ENCODE data around the gene IRAK4. TPM values are rescaled to one million over a fixed set of nuclear protein-coding genes. Genes with fewer than 3 reads are reported as not detected.
A peak's percentile ranks its signal among the peaks of the same experiment; 100 is the strongest.

IRAK4 gene
- total RNA-seq, 4 donors from 2014 or later = 2.5 to 10.0 (median 2.9) TPM

DNA sequence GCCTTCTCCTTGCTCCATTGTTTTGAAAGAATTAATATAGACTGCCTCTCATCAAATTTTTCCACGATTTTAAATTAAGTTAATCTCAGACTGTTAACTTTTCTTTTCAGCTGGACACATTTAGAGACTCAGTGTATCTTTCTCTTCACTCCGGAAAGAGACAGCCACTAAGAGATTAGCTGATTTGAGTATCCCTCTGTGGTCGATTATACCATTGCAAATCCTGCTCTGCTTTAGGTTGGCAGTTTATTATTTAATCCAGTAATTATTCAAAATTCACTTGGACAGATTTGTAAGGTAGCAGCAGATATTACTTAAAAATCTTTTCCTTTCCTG is 48.0 kb downstream of the IRAK4 start:
- TF ChIP-seq, protein P1, sequence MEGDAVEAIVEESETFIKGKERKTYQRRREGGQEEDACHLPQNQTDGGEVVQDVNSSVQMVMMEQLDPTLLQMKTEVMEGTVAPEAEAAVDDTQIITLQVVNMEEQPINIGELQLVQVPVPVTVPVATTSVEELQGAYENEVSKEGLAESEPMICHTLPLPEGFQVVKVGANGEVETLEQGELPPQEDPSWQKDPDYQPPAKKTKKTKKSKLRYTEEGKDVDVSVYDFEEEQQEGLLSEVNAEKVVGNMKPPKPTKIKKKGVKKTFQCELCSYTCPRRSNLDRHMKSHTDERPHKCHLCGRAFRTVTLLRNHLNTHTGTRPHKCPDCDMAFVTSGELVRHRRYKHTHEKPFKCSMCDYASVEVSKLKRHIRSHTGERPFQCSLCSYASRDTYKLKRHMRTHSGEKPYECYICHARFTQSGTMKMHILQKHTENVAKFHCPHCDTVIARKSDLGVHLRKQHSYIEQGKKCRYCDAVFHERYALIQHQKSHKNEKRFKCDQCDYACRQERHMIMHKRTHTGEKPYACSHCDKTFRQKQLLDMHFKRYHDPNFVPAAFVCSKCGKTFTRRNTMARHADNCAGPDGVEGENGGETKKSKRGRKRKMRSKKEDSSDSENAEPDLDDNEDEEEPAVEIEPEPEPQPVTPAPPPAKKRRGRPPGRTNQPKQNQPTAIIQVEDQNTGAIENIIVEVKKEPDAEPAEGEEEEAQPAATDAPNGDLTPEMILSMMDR (IDR thresholded peaks at IDR 0.05 in 4 of 5, conservative IDR thresholded peaks at IDR 0.05 in 1 of 5) = no peak
- no peak for TF ChIP-seq POLR2A (IDR thresholded peaks at IDR 0.05)
- intact Hi-C loops (cut with DNase I; ENCODE audit: low total_unique reads) = loop anchor here (1.0 to 5.0 kb wide), 4 partner anchors 30 to 1569 kb away; partner anchors contain the start of genes IRAK4, PUS7L, TMEM117 and YAF2
- peak overlapping the region; percentile 80 to 92 (median 86) for H3K4me3 ChIP-seq
- H3K4me1 ChIP-seq = peaks cover 21 to 27% of the 10 kb centered on the region in 2 donors
- H3K27me3 ChIP-seq = no peaks in the 10 kb centered on the region
- no peak for DNase-seq
- peak overlapping the region; percentile 87 to 96 (median 94) for H3K27ac ChIP-seq
- no peaks in the 10 kb centered on the region for H3K9me3 ChIP-seq
- in situ Hi-C loops (cut with MboI; ENCODE audit: low sequenced_read_pairs in 4 of 4) = loop anchor here in 1 of 4 donors (10.0 kb wide), 1 partner anchor 78 kb away; no protein-coding TSS in a partner anchor
- peaks cover 0 to 2% of the 10 kb centered on the region in 2 donors for H3K36me3 ChIP-seq
- ATAC-seq = no peak

DNA sequence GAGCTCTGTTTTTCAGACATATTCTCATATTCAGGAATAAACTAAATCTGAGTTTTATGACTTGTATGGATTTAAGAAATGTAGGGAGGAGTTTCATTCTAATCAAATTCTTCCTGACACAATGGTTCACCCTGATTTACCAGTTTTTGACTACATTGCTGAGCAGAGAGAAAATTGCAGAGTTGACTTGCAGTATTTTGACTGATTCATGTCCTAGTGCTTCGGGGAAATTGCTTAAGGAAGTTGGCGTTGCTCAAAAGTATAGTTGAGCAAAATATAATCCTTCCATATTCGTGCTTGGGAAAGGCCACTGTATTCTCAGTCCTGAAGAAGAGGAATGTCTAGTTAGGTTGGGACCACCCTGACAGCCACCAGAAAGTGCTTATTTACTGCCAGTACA is 48.6 kb downstream of the IRAK4 start:
- no peak overlapping the region for H3K4me3 ChIP-seq
- TF ChIP-seq, protein P1 (IDR thresholded peaks at IDR 0.05 in 4 of 5, conservative IDR thresholded peaks at IDR 0.05 in 1 of 5) = no peak
- no peak for TF ChIP-seq POLR2A (IDR thresholded peaks at IDR 0.05)
- in situ Hi-C loops (cut with MboI; ENCODE audit: low sequenced_read_pairs in 4 of 4) = loop anchor here in 1 of 4 donors (10.0 kb wide), 1 partner anchor 77 kb away; no protein-coding TSS in a partner anchor
- no peaks in the 10 kb centered on the region for H3K9me3 ChIP-seq
- H3K4me1 ChIP-seq = peaks cover 21 to 27% of the 10 kb centered on the region in 2 donors
- DNase-seq (no peak), ATAC-seq (no peak)
- intact Hi-C loops (cut with DNase I; ENCODE audit: low total_unique reads) = loop anchor here (5.0 kb wide), 1 partner anchor 1570 kb away; the partner anchor contains the start of gene YAF2
- H3K36me3 ChIP-seq = no peaks in the 10 kb centered on the region
- peak overlapping the region in 2 of 4 donors; percentile 93 to 94 for H3K27ac ChIP-seq
- no peaks in the 10 kb centered on the region for H3K27me3 ChIP-seq

DNA sequence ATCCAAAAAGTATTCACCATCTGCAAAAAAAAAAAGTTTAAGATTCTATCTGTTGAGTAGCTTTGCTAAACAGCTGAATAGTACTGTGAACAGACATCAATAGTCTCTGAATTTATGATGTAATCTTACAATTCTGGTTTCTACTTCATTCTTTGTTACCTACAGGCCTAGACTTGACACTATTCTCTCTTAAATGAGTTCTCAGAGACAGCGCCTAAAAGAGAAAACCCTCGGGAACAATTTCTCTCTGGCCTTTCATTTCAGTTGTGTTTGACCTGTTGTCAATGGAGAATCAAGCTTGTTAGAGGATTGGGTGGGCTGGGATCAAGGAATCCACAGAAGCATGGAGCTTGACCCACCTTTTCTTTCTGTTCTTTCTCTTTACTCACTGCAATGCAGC is 53.3 kb downstream of the IRAK4 start:
- H3K27me3 ChIP-seq = no peaks in the 10 kb centered on the region
- H3K36me3 ChIP-seq = no peaks in the 10 kb centered on the region
- in situ Hi-C loops (cut with MboI; ENCODE audit: low sequenced_read_pairs in 4 of 4) = no loop called here
- intact Hi-C loops (cut with DNase I; ENCODE audit: low total_unique reads) = no loop called here
- TF ChIP-seq, protein P1 (IDR thresholded peaks at IDR 0.05 in 4 of 5, conservative IDR thresholded peaks at IDR 0.05 in 1 of 5) = no peak
- TF ChIP-seq POLR2A (IDR thresholded peaks at IDR 0.05) = no peak
- no peak overlapping the region for H3K27ac ChIP-seq
- ATAC-seq (no peak), DNase-seq (no peak)
- H3K9me3 ChIP-seq = no peaks in the 10 kb centered on the region
- no peak overlapping the region for H3K4me3 ChIP-seq
- H3K4me1 ChIP-seq = peaks cover under 1% of the 10 kb centered on the region in 2 donors

DNA sequence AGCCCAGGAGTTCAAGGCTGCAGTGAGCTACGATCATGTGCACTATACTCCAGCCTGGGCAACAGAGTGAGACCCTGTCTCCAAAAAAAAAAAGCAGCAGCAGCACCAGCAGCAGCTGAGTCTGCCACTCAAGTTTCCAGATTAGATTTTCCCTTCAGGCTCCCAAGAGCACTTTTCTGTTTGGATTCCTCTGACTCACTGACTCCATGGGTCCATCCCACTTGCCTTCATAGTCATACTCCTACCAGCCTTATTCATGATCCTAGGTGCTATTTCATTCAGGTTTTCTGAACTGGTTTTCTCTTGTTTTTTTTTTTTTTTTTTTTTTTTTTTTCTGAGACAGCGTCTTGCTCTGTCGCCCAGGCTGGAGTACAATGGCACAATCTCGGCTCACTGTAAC is 54.2 kb downstream of the IRAK4 start:
- no peaks in the 10 kb centered on the region for H3K9me3 ChIP-seq
- H3K4me1 ChIP-seq = no peaks in the 10 kb centered on the region
- H3K27me3 ChIP-seq = no peaks in the 10 kb centered on the region
- in situ Hi-C loops (cut with MboI; ENCODE audit: low sequenced_read_pairs in 4 of 4) = no loop called here
- H3K27ac ChIP-seq = no peak overlapping the region
- intact Hi-C loops (cut with DNase I; ENCODE audit: low total_unique reads) = no loop called here
- no peak for TF ChIP-seq POLR2A (IDR thresholded peaks at IDR 0.05)
- TF ChIP-seq, protein P1 (IDR thresholded peaks at IDR 0.05 in 4 of 5, conservative IDR thresholded peaks at IDR 0.05 in 1 of 5) = no peak
- DNase-seq (no peak), ATAC-seq (no peak)
- H3K4me3 ChIP-seq = no peak overlapping the region
- no peaks in the 10 kb centered on the region for H3K36me3 ChIP-seq

DNA sequence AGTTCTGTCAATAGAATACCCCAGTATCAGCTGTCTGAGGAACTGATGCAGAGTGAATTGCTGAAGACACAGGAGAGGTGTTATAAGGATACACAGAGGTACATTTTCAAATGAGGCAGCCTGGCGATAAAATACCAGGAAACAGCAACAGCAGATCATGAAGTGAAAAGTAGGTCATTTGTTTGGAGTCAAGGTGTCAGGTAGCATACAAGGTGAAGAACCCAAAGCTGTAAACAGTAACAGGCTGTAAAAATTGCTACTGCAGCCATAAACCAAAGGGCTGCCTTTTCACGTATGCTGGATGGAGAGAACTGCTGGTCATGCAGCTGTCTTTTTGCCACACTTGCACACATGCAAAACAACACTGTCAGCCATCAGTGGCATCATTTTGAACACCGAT is 56.7 kb downstream of the IRAK4 start:
- Histone ChIP-seq H3K4me1 (no peaks in the 10 kb centered on the region), H3K36me3 (no peaks in the 10 kb centered on the region), H3K27ac (no peak overlapping the region), H3K4me3 (no peak overlapping the region), H3K27me3 (no peaks in the 10 kb centered on the region), H3K9me3 (no peaks in the 10 kb centered on the region)
- intact Hi-C loops (cut with DNase I; ENCODE audit: low total_unique reads) (no loop called here), in situ Hi-C loops (cut with MboI; ENCODE audit: low sequenced_read_pairs in 4 of 4) (no loop called here)
- ATAC-seq (no peak), DNase-seq (no peak)
- no peak for TF ChIP-seq POLR2A (IDR thresholded peaks at IDR 0.05)
